HG03103 (cell line): ENCODE results near the gene ATP8A2.

ENCODE experiments used
- ATAC-seq: cut with Tn5 transposase; IDR thresholded peaks from one replicate; pipeline ENCODE4 v1.9.1; 2021; ENCODE audit warnings: low read depth; ENCODE audit not compliant: unreplicated experiment

The ATP8A2 gene

DNA sequence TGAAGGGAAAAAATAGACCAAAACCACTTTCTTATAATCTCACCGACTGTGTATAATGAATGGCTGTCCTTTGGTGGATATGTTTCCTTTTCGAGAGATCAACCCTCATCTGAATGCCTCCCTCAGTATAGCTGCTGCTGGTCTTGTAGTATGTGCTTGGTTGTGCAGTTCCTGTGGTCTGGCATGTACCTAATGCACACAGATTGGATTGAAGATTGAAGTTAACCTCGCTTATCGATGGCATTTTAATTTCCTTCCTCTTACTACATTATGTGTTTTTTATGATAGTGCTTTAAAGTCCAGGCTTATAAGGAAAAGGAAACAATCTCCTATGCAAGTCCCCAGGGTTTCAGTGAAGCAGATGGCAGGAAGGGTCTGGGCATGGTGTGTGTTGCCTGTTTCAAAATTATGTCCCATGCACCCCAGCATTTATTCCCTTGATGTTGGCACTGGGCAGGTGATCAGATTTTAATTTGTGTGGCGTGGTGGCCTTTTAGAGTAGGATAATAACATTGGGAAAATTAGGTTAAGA, 346.0 kb downstream of the ATP8A2 start:
- ATAC-seq = no peak

DNA sequence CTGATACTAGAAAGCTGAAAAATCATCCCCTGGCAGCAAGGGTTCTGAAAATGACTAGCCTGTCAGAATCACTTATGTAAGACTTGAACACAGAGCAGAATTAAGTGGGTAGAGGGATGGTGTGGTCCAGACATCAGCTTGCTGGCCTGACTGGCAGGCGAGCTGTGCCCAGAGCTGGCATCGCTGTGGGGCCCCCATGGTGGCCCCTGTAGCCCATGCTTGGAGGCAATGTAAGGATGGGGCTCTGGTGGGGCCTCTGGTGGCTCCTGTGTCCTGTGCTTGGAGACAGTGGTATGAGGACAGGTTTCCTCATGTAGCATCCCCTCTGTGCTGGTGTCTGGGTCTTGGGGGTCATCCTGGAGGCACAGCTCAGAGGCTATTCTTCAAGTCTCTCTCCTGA, 347.9 kb downstream of the ATP8A2 start:
- ATAC-seq = no peak

DNA sequence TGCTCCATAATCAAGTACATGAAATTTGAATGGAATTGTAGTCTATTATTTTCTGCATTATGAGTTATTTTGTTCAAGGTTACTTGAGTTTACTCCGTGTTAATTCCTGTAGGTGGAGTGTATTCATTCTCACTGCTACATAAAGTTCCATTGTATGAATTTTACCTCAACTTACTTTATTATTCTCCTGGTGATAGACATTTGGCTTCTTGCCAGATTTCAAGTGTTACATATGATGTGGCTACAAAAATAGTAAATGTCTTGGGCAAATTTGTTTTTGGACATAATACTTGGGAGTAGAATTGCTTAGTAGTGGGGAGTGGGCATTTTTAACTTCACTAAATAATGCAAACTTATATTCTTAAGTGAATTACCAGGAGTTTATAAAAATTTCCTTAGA, 351.1 kb downstream of the ATP8A2 start:
- no peak for ATAC-seq

DNA sequence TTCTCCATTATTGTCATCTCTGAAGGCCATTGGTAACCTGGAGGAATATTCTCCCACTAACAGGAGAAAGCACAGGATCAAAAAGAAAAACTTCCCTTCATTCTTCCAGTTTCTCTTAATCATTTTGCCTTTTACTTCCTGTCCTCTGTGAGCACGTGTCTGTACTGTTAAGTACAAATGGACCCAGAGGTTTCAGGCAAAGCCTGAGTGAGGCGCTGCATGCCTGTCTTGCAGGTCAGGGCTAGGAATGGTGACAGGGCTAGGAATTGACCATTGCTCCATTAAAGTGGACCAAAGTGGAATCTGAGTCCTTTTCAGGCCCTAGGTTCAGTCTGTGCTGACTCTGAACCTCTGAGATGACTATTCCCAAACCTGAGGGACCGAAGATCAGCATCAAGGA, 353.3 kb downstream of the ATP8A2 start:
- ATAC-seq = no peak

DNA sequence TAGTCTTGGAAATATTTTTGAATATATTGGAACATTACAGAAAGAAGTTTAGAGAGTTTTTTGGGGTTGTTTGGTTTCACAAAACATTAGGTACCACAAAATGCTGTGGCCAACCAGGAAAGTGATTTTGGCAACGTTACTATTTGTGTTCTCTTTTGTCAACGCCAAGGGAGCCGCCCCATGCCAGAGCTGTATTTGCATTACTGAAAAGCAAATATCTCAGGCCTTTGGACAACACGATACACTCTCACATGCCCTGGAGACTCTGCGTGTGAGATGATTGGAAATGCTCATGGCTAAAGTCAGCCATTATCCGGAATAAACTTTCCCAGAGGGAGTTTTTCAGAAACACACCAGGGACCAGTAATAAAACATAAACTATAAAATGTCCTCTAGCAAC, 355.5 kb downstream of the ATP8A2 start:
- ATAC-seq = no peak

DNA sequence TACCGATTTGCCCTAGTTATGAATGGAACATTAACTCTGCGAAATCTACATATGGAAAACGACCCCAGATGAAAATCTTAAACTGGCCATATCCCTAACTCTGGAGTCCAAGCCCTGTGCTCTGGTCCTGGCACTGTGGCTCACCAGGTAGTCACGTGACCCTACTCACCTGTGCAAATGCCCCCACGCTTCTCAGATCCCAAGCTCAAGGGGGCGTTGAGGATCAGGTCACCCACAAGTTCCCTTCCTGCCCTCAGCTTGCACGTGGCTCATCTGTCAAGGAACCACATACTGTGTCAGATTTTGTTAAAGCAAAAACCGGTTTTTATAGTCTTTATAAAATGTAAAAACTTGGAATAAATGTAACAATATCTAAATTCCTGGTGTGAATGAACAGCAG, 356.0 kb downstream of the ATP8A2 start:
- no peak for ATAC-seq

DNA sequence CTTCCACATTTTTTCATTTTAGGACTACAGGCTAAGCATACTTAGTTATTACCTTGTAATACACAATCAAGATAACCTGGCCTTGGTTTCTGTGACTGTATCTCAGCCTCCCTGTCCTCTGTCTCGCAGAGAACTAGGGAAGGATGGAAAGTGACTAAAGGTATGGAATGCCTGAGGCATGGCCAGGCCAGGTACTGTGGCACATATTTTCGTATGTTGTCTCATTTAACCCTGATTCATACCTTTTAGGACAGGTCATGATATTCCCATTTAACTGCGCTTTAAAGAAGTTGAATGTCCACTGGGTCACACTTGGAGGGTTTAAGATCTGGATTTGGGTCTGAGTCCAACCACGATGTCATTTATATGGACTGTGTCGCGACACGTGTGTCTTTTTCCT, 357.4 kb downstream of the ATP8A2 start:
- ATAC-seq = no peak

DNA sequence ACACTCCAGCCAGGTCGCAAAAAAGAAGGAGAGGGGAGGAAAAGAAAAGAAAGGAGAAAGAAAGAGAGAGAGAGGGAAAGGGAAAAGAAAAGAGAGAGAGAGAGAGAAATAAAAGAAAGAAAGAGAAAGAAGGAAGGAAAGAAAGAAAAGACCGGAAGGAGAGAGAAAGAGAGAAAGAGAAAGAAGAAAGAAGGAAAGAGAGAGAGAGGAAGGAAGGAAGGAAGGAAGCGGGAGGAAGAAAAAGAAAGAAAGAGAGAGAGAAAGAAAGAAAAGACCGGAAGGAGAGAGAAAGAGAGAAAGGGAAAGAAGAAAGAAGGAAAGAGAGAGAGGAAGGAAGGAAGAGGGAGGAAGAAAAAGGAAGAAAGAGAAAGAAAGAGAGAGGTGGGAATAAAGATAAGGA, 359.3 kb downstream of the ATP8A2 start:
- ATAC-seq = no peak

DNA sequence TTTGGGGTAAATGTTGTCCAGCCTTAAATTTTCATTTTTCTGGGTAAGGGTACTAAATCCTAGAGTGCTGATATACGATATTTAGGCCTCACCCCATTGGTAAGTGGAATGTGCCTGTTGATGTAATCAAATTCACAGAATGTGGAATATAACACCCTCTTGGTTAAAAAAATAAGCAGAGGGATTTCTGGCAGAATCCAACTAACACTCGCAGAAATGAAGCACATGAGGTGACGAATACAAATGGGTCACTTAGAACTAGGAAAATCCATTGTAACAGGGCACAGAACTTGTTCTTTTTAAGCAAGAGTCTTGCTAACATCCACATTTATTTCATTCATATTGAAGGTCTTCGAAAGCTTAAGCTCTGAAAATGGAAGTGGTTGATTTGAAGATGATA, 359.8 kb downstream of the ATP8A2 start:
- no peak for ATAC-seq

DNA sequence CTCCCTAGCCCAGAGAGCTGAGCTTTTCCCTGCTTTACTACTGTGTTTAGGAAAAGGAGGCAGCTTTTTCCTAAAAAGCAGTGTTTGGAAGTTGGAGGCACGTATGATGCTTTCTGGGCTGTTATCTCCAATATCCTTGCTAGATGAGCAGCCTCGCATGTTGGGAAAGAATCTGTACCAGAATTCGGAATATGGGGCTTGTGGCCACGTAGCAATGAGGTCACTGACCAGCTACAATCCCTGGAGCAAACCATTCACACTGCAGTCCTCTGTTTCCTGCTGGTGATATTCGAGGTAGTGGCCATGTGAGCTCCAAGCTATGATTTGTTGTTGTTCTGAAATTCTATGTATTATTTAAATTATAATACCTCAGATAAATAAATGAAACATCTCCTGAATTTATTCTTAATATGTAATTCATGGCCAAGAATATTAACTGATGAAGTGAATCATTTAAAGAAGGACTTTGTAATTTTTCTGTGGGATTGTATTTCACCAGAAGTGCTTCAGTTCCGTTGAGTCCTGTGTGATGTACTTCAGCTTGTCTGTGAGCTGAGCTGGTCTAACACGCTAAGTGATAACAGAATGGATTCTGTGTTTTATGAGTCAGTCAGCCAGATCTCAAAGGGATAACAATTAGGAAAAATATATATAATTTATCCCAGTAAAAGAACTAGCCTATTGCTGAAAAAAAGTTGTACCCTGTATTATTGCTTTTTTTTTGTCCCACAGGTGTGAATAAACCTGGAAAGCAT, 360.5 kb downstream of the ATP8A2 start:
- ATAC-seq = no peak

DNA sequence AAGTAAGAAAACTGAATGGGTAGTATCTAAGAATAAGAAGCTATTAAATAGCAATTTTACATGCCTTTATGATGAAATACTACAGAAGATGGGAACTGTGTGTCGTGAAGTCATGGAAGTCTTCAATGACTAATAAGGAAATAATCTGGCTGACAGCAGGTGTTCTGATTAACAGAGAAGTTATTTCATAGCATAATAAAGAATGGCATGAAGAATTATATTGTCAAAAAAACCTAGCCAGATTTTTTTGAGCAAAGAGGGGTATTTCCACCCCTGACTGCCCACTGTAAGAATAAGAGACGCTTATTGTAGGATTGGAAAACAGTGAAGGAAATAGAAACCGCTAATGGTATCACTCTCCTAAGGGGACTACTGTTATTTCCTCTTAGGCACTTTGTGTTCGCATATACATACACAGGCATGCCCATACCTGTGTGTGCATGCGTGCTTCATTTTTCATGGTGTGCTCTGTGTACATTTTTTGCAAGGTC, 361.3 kb downstream of the ATP8A2 start:
- ATAC-seq = no peak

DNA sequence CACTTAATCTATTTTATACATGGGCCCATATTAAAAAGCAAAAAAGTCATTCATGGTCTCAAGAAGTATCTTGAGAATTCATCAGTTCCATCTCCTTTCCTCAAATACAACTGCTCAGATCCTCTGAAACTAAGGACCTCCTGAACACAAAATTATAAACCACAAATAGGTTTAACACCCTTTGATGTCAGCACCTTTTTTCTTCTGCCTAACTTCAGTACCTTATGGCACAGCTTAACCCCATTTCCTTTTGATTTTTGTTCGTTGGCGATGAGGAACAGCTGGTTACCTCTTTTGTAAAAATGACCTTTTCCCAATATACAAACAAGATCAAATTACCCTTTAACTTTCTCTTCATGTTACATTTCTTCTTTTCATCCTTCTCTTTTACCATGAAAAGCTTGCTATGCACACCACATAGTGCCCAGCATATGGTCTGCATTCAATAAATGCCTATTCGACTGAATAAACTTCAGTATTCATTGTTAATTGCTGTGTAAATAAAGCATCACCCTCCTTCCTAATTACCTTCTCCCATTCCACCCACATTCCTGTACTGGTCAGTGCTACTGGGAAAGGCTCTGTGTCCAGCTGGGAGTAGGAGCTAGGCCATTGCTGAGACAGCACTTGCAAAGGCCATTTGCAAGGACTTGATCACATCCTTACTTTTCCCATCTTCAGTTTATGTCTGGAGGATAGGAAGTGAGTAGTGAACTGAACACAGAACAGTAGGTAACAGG, 362.1 kb downstream of the ATP8A2 start:
- no peak for ATAC-seq

DNA sequence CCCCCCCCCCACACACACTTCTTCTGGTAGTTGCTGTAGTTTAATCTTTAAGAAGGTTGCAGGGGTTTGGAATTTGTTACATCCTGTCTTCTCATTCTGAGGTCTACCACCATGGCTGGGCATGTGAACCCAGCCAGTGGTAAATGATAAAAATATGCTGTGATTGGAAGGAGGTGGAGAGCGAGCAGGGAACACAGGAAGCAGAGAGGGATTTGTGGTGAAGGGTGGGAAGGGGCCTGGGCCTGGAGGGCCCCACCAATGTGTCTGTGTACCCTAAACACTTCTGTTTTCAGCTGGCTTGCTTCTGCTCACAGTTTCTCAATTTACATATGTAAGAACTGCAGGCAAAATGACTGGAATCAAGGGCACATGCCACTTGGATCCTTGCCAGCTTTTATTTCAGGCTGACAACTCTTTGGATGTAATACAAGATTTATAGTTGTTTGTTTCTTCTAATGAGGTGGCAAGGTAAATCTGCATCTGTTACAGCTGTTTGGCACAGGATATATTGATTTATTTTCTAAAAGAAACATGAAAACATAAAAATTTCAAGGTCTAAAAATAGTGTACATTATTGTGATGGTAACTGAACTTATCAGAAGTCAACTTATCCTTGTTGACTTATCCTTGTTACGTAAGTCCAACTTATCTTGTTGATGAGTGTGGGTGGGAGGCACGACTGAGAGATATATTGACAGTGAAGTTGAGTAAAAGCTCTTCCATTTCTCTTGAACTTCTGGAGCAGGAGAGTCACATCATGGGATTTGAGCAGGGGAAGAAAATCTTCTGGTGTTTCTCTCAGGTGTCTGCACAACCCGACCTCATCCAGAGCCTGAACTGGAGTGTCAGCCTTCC, 366.8 kb downstream of the ATP8A2 start:
- ATAC-seq = no peak

DNA sequence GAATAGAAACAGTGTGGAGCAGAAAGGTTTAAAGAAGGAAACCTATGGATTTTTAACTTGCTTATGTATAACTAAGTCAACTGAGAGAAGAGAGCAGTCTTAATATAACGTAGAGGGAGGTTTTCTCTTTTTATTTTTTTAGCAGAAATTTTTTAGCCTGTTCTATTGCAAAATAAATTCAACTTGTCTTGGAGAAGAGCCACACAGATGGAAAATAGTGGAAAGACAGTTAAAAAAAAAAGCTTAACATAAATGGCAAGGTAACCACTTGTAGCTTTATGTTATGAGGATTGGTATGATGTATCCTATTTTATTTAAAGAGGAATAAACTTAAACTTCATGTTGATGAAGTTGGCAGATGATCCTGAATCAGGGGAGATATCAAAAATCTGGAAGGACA, 367.6 kb downstream of the ATP8A2 start:
- no peak for ATAC-seq

DNA sequence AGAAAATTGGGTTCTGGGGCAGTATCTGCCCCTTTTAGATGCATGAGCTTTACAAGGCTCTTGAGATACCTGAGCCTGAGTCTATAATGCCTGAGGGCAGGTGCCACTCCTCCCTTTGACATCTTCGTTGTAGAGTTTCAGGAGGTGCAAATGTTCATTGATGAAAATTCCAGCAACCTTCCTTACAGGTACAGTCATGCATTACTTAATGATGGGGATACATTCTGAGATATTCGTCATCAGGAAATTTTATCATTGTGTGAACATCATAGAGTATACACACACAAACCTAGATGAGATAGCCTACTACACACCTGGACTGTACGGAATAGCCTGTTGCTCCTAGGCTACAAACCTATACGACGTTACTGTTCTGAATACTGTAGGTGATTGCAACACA, 370.0 kb downstream of the ATP8A2 start:
- ATAC-seq = no peak

DNA sequence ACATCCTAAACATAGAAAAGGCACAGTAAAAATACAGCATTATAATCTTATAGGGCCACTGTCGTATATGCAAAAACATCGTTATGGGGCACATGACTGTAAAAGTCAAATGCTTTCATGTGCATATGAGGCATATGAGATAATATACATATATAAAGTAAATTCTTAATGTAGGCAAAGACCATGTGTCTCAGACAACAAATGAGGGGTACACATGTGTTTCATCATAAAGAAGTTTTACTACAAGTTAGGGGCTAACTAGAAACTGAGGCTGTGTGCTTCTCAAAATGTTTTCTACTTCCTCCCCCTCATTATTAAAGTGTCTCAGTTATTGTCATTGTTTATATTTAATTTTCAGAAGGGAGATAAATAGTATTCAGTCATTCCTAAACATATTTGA, 370.4 kb downstream of the ATP8A2 start:
- no peak for ATAC-seq

DNA sequence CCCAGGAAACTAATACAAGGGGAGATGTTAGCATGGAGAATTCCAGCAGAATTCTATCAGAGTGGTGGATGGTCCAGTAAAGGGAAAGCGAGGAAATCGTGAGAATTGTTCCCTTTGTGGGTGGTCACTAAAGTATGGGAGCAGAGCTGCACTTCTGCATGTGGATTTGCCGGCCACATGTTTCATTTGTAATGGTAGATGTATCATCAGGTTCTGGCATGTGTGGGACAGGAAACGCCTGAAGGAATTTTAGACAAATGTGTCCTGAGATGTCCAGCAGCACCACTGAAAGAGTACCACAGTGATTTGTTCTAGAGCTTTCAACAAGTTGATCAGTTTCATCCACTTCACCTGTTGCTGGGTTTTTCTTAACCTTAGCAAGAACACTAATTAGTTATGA, 371.6 kb downstream of the ATP8A2 start:
- no peak for ATAC-seq

DNA sequence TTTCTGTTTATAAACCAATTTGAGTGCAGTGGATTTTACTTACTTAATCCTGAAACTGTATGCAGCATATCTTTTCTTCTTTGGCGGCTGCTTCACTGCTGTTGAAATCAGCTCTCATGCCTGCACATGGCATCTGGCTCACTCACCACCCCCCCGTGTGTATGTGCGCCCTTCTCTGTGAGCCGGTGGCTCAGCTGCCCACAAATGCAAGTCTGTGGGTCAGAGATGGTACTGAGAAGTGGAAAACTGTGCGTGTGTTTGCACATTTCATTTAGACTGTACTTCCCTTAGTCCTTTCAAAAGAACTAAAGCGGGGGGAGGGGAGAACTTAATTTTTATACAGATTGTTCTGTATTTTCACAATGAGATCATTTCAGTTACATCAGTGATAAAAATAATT, 372.4 kb downstream of the ATP8A2 start:
- ATAC-seq = no peak

DNA sequence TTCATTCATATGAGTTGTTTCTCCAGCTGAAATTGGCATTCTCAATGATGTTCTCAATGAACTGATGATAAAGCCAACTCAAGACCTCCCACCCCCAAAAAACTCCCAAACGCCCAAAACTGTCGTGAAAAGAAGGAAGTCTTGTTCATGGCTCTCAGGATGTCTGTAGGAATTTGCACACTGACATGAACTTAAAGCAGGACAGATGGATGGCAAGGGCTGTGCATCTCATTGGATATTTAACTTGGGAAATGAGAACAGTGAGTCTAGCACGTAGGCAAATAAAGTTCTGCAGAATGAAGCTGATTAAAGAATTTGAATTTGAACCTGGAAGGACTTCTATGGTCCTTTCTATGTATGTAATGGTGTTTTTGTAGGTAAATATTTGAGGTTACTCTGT, 374.4 kb downstream of the ATP8A2 start:
- ATAC-seq = no peak

DNA sequence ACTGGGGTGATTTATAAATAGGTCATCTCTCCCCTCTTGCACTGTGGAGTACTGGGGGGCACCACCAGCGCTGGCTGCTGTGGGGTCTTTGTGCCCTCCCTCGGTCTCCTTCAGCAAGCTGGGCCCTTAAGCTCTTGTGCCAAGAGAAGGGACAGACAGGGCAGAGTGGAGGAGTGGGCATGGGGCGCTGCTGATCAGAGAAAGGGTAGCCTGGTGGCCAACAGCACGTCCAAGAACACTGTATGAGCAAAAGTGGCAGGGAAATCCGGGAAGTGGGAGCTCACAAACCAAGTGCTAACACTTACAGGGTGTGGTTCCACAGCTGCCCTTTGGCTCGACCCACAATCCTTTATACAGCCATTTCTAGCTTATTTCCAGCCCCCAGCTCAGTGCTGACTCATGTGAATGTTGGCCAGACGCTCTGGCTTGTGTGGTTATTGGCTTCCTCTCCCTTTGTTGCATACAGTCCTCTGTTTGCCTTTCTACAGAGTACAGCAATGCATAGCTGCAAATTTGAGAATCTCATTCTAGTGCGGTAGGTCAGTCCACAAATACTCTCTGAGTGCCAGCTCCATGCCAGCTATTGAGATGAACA, 381.3 kb downstream of the ATP8A2 start:
- no peak for ATAC-seq

DNA sequence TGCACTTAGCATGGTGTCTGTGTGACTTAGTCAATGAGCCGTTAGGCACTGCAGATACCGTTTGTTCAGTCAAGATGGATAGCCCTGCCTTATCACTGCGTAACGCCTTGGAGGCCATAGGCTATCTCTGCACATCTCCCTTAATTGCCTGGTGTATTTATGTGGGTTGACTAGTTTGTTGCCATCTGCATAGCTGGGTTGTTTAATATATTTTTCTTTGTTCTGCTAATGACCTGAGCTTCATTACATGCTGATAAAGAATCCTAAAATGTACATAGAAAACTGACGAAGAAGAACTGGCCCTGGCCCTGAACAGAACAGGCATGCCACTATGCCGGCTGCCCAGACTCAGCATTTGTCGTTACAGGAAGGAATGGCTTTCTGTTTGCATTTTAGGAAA, 382.2 kb downstream of the ATP8A2 start:
- ATAC-seq = no peak
